ENCODE results near the gene ZNF804B. TPM values are rescaled to one million over a fixed set of nuclear protein-coding genes. Genes with fewer than 3 reads are reported as not detected.

Gene ZNF804B
- total RNA-seq, 2 donors from 2014 or later: 0.13 to 0.49 TPM

GRCh38 chr7:88933285-88933684 is 173.8 kb downstream of the ZNF804B start:
- H3K27ac Mint-ChIP-seq: no peak overlapping the region
- Histone ChIP-seq H3K4me3 (ENCODE audit: low read length) (no peak overlapping the region), H3K27me3 (ENCODE audit: control insufficient read depth, insufficient read depth, low read length, poor library complexity, severe bottlenecking) (no peaks in the 10 kb centered on the region), H3K36me3 (ENCODE audit: control insufficient read depth, insufficient read depth, low read length) (no peaks in the 10 kb centered on the region), H3K9me3 (ENCODE audit: control insufficient read depth, low read length) (no peaks in the 10 kb centered on the region), H3K27ac (ENCODE audit: low read depth, low read length) (no peak overlapping the region), H3K4me1 (ENCODE audit: control insufficient read depth, insufficient read depth, low read length) (peaks cover 6% of the 10 kb centered on the region), H3K9ac (ENCODE audit: extremely low read depth, low read length, poor library complexity, severe bottlenecking) (no peak overlapping the region)
- peaks cover 15% of the 10 kb centered on the region for H3K4me1 Mint-ChIP-seq
- H3K27me3 Mint-ChIP-seq (ENCODE audit: insufficient read depth): no peaks in the 10 kb centered on the region
- TF ChIP-seq CTCF (conservative IDR thresholded peaks at IDR 0.05): no peak
- no peak for DNase-seq
- peaks cover 3% of the 10 kb centered on the region for H3K9me3 Mint-ChIP-seq
- WGBS, 2 experiments (ENCODE audit: insufficient coverage in 1 of 2, insufficient read length in 1 of 2): 83 to 93% methylated on average over 4 to 5 of the region's 5 CpGs
- H3K36me3 Mint-ChIP-seq (ENCODE audit: low read depth): no peaks in the 10 kb centered on the region
- H3K4me3 Mint-ChIP-seq: no peak overlapping the region

GRCh38 chr7:88942815-88943501 is 183.5 kb downstream of the ZNF804B start:
- TF ChIP-seq CTCF (conservative IDR thresholded peaks at IDR 0.05): no peak
- no peaks in the 10 kb centered on the region for H3K4me1 Mint-ChIP-seq
- H3K27ac Mint-ChIP-seq: no peak overlapping the region
- no peak overlapping the region for H3K4me3 ChIP-seq (ENCODE audit: low read length)
- peaks cover 12% of the 10 kb centered on the region for H3K9me3 Mint-ChIP-seq
- no peaks in the 10 kb centered on the region for H3K27me3 ChIP-seq (ENCODE audit: control insufficient read depth, insufficient read depth, low read length, poor library complexity, severe bottlenecking)
- H3K9me3 ChIP-seq (ENCODE audit: control insufficient read depth, low read length): no peaks in the 10 kb centered on the region
- H3K4me3 Mint-ChIP-seq: no peak overlapping the region
- no peaks in the 10 kb centered on the region for H3K36me3 Mint-ChIP-seq (ENCODE audit: low read depth)
- no peak overlapping the region for H3K27ac ChIP-seq (ENCODE audit: low read depth, low read length)
- no peaks in the 10 kb centered on the region for H3K4me1 ChIP-seq (ENCODE audit: control insufficient read depth, insufficient read depth, low read length)
- DNase-seq: no peak
- no peaks in the 10 kb centered on the region for H3K36me3 ChIP-seq (ENCODE audit: control insufficient read depth, insufficient read depth, low read length)
- no peak overlapping the region for H3K9ac ChIP-seq (ENCODE audit: extremely low read depth, low read length, poor library complexity, severe bottlenecking)
- H3K27me3 Mint-ChIP-seq (ENCODE audit: insufficient read depth): no peaks in the 10 kb centered on the region
- WGBS, 2 experiments (ENCODE audit: insufficient coverage in 1 of 2, insufficient read length in 1 of 2): no CpG with 5 or more reads among the region's 2 CpGs

GRCh38 chr7:88951826-88952225 is 192.3 kb downstream of the ZNF804B start:
- Histone ChIP-seq H3K4me1 (ENCODE audit: control insufficient read depth, insufficient read depth, low read length) (no peaks in the 10 kb centered on the region), H3K9me3 (ENCODE audit: control insufficient read depth, low read length) (no peaks in the 10 kb centered on the region), H3K4me3 (ENCODE audit: low read length) (no peak overlapping the region), H3K27ac (ENCODE audit: low read depth, low read length) (no peak overlapping the region), H3K27me3 (ENCODE audit: control insufficient read depth, insufficient read depth, low read length, poor library complexity, severe bottlenecking) (no peaks in the 10 kb centered on the region), H3K9ac (ENCODE audit: extremely low read depth, low read length, poor library complexity, severe bottlenecking) (no peak overlapping the region), H3K36me3 (ENCODE audit: control insufficient read depth, insufficient read depth, low read length) (no peaks in the 10 kb centered on the region)
- no peak for TF ChIP-seq CTCF (conservative IDR thresholded peaks at IDR 0.05)
- Mint-ChIP-seq H3K9me3 (no peaks in the 10 kb centered on the region), H3K36me3 (ENCODE audit: low read depth) (no peaks in the 10 kb centered on the region), H3K4me1 (no peaks in the 10 kb centered on the region), H3K27ac (no peak overlapping the region), H3K27me3 (ENCODE audit: insufficient read depth) (no peaks in the 10 kb centered on the region), H3K4me3 (no peak overlapping the region)
- WGBS, 2 experiments (ENCODE audit: insufficient coverage in 1 of 2, insufficient read length in 1 of 2): 94 to 100% methylated on average over 1 of the region's 1 CpG
- DNase-seq: no peak

All from endodermal cell (in vitro differentiated cells).